Neural cell (in vitro differentiated cells): ENCODE results near the gene COPZ2. TPM values are rescaled to one million over a fixed set of nuclear protein-coding genes. Genes with fewer than 3 reads are reported as not detected.

ENCODE experiments used
- H2AFZ ChIP-seq: fragments of 200-600, 300-800 bp; sonication (generic), shearing (Covaris generic); 2 replicates; pipeline ENCODE4 v1.6.0; 2014; ENCODE audit warnings: low read depth, mild to moderate bottlenecking, antibody characterized with exemption, low read length, moderate library complexity
- H3F3A ChIP-seq: fragments of 200-600 bp; shearing (Covaris generic); 2 replicates; pipeline ENCODE4 v1.6.1; 2016; ENCODE audit warnings: mild to moderate bottlenecking, moderate library complexity, mixed read lengths, antibody characterized with exemption, low read length; ENCODE audit not compliant: insufficient read depth, poor library complexity, severe bottlenecking
- H3K27ac ChIP-seq: fragments of 200-600, 300-800 bp; sonication (generic), shearing (Covaris generic); 2 replicates; pipeline ENCODE4 v1.5.1; 2014; ENCODE audit warnings: mild to moderate bottlenecking, low read length, moderate library complexity
- H3K27me3 ChIP-seq: fragments of 300-800, 200-600 bp; sonication (generic), shearing (Covaris generic); 2 replicates; pipeline ENCODE4 v1.6.0; 2014; ENCODE audit warnings: mild to moderate bottlenecking, low read depth, low read length, moderate library complexity; ENCODE audit not compliant: insufficient read depth
- H3K36me3 ChIP-seq: fragments of 300-800, 200-600 bp; sonication (generic), shearing (Covaris generic); 2 replicates; pipeline ENCODE4 v1.5.1; 2014; ENCODE audit warnings: mild to moderate bottlenecking, antibody characterized with exemption, low read length, moderate library complexity; ENCODE audit not compliant: insufficient read depth
- H3K4me2 ChIP-seq: fragments of 300-800, 200-600 bp; sonication (generic), shearing (Covaris generic); 2 replicates; pipeline ENCODE4 v1.6.0; 2014; ENCODE audit warnings: mild to moderate bottlenecking, low read length
- H3K4me3 ChIP-seq: fragments of 300-800, 200-600 bp; sonication (generic), shearing (Covaris generic); 2 replicates; pipeline ENCODE4 v1.5.1; 2014; ENCODE audit warnings: mild to moderate bottlenecking, low read length, moderate library complexity
- H3K79me2 ChIP-seq: fragments of 200-600 bp; shearing (Covaris generic); replicated peaks from 2 replicates; pipeline ENCODE4 v1.6.0; 2014; ENCODE audit warnings: mild to moderate bottlenecking, low read length, moderate library complexity; ENCODE audit not compliant: insufficient read depth
- H3K9ac ChIP-seq: fragments of 300-800, 200-600 bp; sonication (generic), shearing (Covaris generic); 2 replicates; pipeline ENCODE4 v1.6.1; 2016; ENCODE audit warnings: mild to moderate bottlenecking, low read length, mixed read lengths
- H3K9me2 ChIP-seq: fragments of 200-600 bp; shearing (Covaris generic); 2 replicates; pipeline ENCODE4 v1.6.1; 2016; ENCODE audit warnings: mild to moderate bottlenecking, low read length, mixed read lengths; ENCODE audit not compliant: insufficient read depth
- H3K9me3 ChIP-seq: fragments of 200-600, 300-800 bp; sonication (generic), shearing (Covaris generic); 2 replicates; pipeline ENCODE4 v1.6.1; 2016; ENCODE audit warnings: mild to moderate bottlenecking, mixed run types, low read length, moderate library complexity, mixed read lengths
- H4K20me1 ChIP-seq: fragments of 200-600 bp; shearing (Covaris generic); 2 replicates; pipeline ENCODE4 v1.6.1; 2016; ENCODE audit warnings: mild to moderate bottlenecking, mixed run types; ENCODE audit not compliant: insufficient read depth
- CTCF ChIP-seq: fragments of 450-650 bp; IDR thresholded peaks from 2 replicates; pipeline ENCODE4 v1.5.1; 2014; ENCODE audit warnings: antibody characterized with exemption, mild to moderate bottlenecking, moderate library complexity; ENCODE audit not compliant: poor library complexity, severe bottlenecking
- EP300 ChIP-seq: fragments of 450-650 bp; conservative IDR thresholded peaks from 2 replicates; pipeline ENCODE4 v1.6.1; 2014; ENCODE audit warnings: antibody characterized with exemption, mild to moderate bottlenecking, moderate library complexity; ENCODE audit not compliant: poor library complexity, severe bottlenecking
- EZH2 ChIP-seq: fragments of 200-600, 300-800 bp; shearing (Covaris generic), sonication (generic); IDR thresholded peaks from 2 replicates; pipeline ENCODE4 v1.6.1; 2014; ENCODE audit warnings: antibody characterized with exemption, low read length, borderline replicate concordance, mild to moderate bottlenecking; ENCODE audit not compliant: insufficient read depth, poor library complexity, severe bottlenecking
- MXI1 ChIP-seq: fragments of 450-650 bp; conservative IDR thresholded peaks from 2 replicates; pipeline ENCODE4 v1.6.1; 2014; ENCODE audit warnings: antibody characterized with exemption, mild to moderate bottlenecking; ENCODE audit not compliant: poor library complexity, severe bottlenecking
- POLR2AphosphoS5 ChIP-seq: IDR thresholded peaks from 2 replicates; pipeline ENCODE4 v1.6.1; 2012
- RAD21 ChIP-seq: fragments of 450-650 bp; conservative IDR thresholded peaks from 2 replicates; pipeline ENCODE4 v1.6.1; 2014; ENCODE audit warnings: antibody characterized with exemption, mild to moderate bottlenecking, moderate library complexity
- REST ChIP-seq: IDR thresholded peaks from 2 replicates; pipeline ENCODE4 v1.6.1; 2012; ENCODE audit warnings: borderline replicate concordance
- SMC3 ChIP-seq: fragments of 450-650 bp; conservative IDR thresholded peaks from 2 replicates; pipeline ENCODE4 v1.6.1; 2014; ENCODE audit warnings: antibody characterized with exemption, mild to moderate bottlenecking, moderate library complexity; ENCODE audit not compliant: poor library complexity
- TAF1 ChIP-seq: IDR thresholded peaks from 2 replicates; pipeline ENCODE4 v1.6.1; 2012; ENCODE audit warnings: low read depth
- polyA plus RNA-seq: library from polyadenylated mRNA; depleted of rRNA; stranded (reverse); fragments of >200 nt; gene quantifications from 2 replicates; pipeline ENCODE4 v1.2.3, GENCODE V29; 2014

The COPZ2 gene
- polyA plus RNA-seq, 1 donor from 2014 or later: not detected

- peak overlapping the region; percentile 74 for H3K4me3 ChIP-seq
- H3K27me3 ChIP-seq: peaks cover 18% of the 10 kb centered on the region
- H3K9me3 ChIP-seq: no peaks in the 10 kb centered on the region
- H3K4me2 ChIP-seq: peak overlapping the region; percentile 49
- no peak overlapping the region for H2AFZ ChIP-seq
- H3K27ac ChIP-seq: no peak overlapping the region
- H3K9ac ChIP-seq: peak overlapping the region; percentile 47
- TF ChIP-seq SMC3 (peak; percentile 88), MXI1 (peak; percentile 96), POLR2AphosphoS5 (no peak), EZH2 (no peak), CTCF (peak; percentile 92), TAF1 (no peak), RAD21 (peak; percentile 97), REST (no peak), EP300 (no peak)
- no peaks in the 10 kb centered on the region for H3K36me3 ChIP-seq
- no peaks in the 10 kb centered on the region for H3K79me2 ChIP-seq
- no peaks in the 10 kb centered on the region for H3F3A ChIP-seq
- H4K20me1 ChIP-seq: no peaks in the 10 kb centered on the region
- no peaks in the 10 kb centered on the region for H3K9me2 ChIP-seq
Observed at GRCh38 chr17:48025040-48025903, 12.3 kb downstream of the COPZ2 start.

- TF ChIP-seq POLR2AphosphoS5 (no peak), SMC3 (no peak), EZH2 (no peak), MXI1 (no peak), REST (no peak), EP300 (no peak), CTCF (no peak), RAD21 (no peak), TAF1 (no peak)
- Histone ChIP-seq H3F3A (no peaks in the 10 kb centered on the region), H2AFZ (no peak overlapping the region), H3K9ac (peak overlapping the region; percentile 1), H3K4me3 (peak overlapping the region; percentile 74), H3K9me3 (no peaks in the 10 kb centered on the region), H3K36me3 (no peaks in the 10 kb centered on the region), H3K4me2 (peak overlapping the region; percentile 49), H4K20me1 (no peaks in the 10 kb centered on the region), H3K27ac (no peak overlapping the region), H3K79me2 (no peaks in the 10 kb centered on the region), H3K27me3 (peaks cover 18% of the 10 kb centered on the region), H3K9me2 (no peaks in the 10 kb centered on the region)
Observed at GRCh38 chr17:48024149-48025039, 13.2 kb downstream of the COPZ2 start.
